SK-N-SH treated with all-trans-retinoic acid at 6 μM for 48 hours (cell line): ENCODE measurements around the gene PSD.

Experiments used
- ATAC-seq: fragments of 200-7000 bp; cut with Tn5 transposase; 3 replicates; pipeline ENCODE4 v1.9.1; 2020; ENCODE audit warnings: mild to moderate bottlenecking, moderate library complexity
- ARNTL ChIP-seq: fragments of 450-650 bp; formaldehyde crosslinking; IDR thresholded peaks from 2 replicates; pipeline ENCODE4 v1.5.0; 2020; ENCODE audit warnings: low read depth, mild to moderate bottlenecking, moderate library complexity, borderline replicate concordance
- BACH2 ChIP-seq: fragments of 250-450 bp; sonication (Bioruptor Pico); IDR thresholded peaks from 2 replicates; pipeline ENCODE4 v1.9.0; 2021; ENCODE audit warnings: mild to moderate bottlenecking, borderline replicate concordance
- CSRNP3 ChIP-seq: fragments of 250-450 bp; sonication (Bioruptor Pico); IDR thresholded peaks from 2 replicates; pipeline ENCODE4 v1.5.1; 2021; ENCODE audit warnings: mild to moderate bottlenecking, moderate library complexity
- ESRRG ChIP-seq: fragments of 250-450 bp; sonication (Bioruptor Pico); IDR thresholded peaks from 2 replicates; pipeline ENCODE4 v1.6.1; 2021; ENCODE audit warnings: mild to moderate bottlenecking
- GLIS3 ChIP-seq: fragments of 250-450 bp; sonication (Bioruptor Pico); IDR thresholded peaks from 2 replicates; pipeline ENCODE4 v1.5.0; 2020; ENCODE audit warnings: mild to moderate bottlenecking, moderate library complexity
- ISL1 ChIP-seq: fragments of 250-450 bp; sonication (Bioruptor Pico); IDR thresholded peaks from 2 replicates; pipeline ENCODE4 v2.1.2; 2022; ENCODE audit warnings: mild to moderate bottlenecking, moderate library complexity
- OSR1 ChIP-seq: fragments of 250-450 bp; sonication (Bioruptor Pico); IDR thresholded peaks from 2 replicates; pipeline ENCODE4 v1.8.0; 2022; ENCODE audit warnings: moderate library complexity, mild to moderate bottlenecking, inconsistent platforms
- RARB ChIP-seq: fragments of 250-450 bp; sonication (Bioruptor Pico); IDR thresholded peaks from 2 replicates; pipeline ENCODE4 v1.8.0; 2021; ENCODE audit warnings: mild to moderate bottlenecking, moderate library complexity
- TCF4 ChIP-seq: fragments of 250-450 bp; sonication (Bioruptor Pico); IDR thresholded peaks from 2 replicates; pipeline ENCODE4 v1.8.0; 2021; ENCODE audit warnings: mild to moderate bottlenecking, moderate library complexity, borderline replicate concordance
- TOX ChIP-seq: fragments of 250-450 bp; sonication (Bioruptor Pico); IDR thresholded peaks from 2 replicates; pipeline ENCODE4 v1.8.0; 2021; ENCODE audit warnings: mild to moderate bottlenecking, moderate library complexity, borderline replicate concordance
- TSHZ2 ChIP-seq: fragments of 250-450 bp; sonication (Bioruptor Pico); IDR thresholded peaks from 2 replicates; pipeline ENCODE4 v1.5.0; 2020; ENCODE audit warnings: mild to moderate bottlenecking, moderate library complexity
- ZC3H10 ChIP-seq: fragments of 250-450 bp; sonication (Bioruptor Pico); IDR thresholded peaks from 2 replicates; pipeline ENCODE4 v1.5.1; 2021; ENCODE audit warnings: mild to moderate bottlenecking, moderate library complexity
- ZFP30 ChIP-seq: fragments of 450-650 bp; formaldehyde crosslinking; IDR thresholded peaks from 2 replicates; pipeline ENCODE4 v1.5.0; 2022; ENCODE audit warnings: mild to moderate bottlenecking, moderate library complexity
- ZNF565 ChIP-seq: fragments of 450-650 bp; formaldehyde crosslinking; conservative IDR thresholded peaks from 2 replicates; pipeline ENCODE4 v1.5.0; 2020; ENCODE audit warnings: low read depth, mild to moderate bottlenecking, moderate library complexity
- ZNF70 ChIP-seq: fragments of 450-650 bp; formaldehyde crosslinking; IDR thresholded peaks from 2 replicates; pipeline ENCODE4 v1.5.0; 2020; ENCODE audit warnings: mild to moderate bottlenecking, moderate library complexity
- TF ChIP-seq, protein P1 (sequence below): fragments of 250-450 bp; sonication (Bioruptor Pico); IDR thresholded peaks from 2 replicates; pipeline ENCODE4 v1.5.1; 2020; ENCODE audit warnings: low read depth, mild to moderate bottlenecking, moderate library complexity
- TF ChIP-seq, protein P2 (sequence below): fragments of 250-450 bp; sonication (Bioruptor Pico); IDR thresholded peaks from 2 replicates; pipeline ENCODE4 v1.8.0; 2020; ENCODE audit warnings: mild to moderate bottlenecking, moderate library complexity, borderline replicate concordance

The PSD gene

GRCh38 chr10:102398172-102399020 is 20.2 kb downstream of the PSD start:
- TF ChIP-seq ZNF70 (CRISPR knock-in tag) (no peak), ZFP30 (no peak), TOX (no peak), RARB (no peak), ISL1 (no peak), CSRNP3 (CRISPR knock-in tag) (no peak), ZC3H10 (no peak), ESRRG (CRISPR knock-in tag) (no peak), BACH2 (CRISPR knock-in tag) (no peak), ZNF565 (no peak), ARNTL (CRISPR knock-in tag) (no peak)
- TF ChIP-seq, protein P1, sequence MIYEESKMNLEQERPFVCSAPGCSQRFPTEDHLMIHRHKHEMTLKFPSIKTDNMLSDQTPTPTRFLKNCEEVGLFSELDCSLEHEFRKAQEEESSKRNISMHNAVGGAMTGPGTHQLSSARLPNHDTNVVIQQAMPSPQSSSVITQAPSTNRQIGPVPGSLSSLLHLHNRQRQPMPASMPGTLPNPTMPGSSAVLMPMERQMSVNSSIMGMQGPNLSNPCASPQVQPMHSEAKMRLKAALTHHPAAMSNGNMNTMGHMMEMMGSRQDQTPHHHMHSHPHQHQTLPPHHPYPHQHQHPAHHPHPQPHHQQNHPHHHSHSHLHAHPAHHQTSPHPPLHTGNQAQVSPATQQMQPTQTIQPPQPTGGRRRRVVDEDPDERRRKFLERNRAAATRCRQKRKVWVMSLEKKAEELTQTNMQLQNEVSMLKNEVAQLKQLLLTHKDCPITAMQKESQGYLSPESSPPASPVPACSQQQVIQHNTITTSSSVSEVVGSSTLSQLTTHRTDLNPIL (CRISPR knock-in tag): no peak
- TF ChIP-seq, protein P2, sequence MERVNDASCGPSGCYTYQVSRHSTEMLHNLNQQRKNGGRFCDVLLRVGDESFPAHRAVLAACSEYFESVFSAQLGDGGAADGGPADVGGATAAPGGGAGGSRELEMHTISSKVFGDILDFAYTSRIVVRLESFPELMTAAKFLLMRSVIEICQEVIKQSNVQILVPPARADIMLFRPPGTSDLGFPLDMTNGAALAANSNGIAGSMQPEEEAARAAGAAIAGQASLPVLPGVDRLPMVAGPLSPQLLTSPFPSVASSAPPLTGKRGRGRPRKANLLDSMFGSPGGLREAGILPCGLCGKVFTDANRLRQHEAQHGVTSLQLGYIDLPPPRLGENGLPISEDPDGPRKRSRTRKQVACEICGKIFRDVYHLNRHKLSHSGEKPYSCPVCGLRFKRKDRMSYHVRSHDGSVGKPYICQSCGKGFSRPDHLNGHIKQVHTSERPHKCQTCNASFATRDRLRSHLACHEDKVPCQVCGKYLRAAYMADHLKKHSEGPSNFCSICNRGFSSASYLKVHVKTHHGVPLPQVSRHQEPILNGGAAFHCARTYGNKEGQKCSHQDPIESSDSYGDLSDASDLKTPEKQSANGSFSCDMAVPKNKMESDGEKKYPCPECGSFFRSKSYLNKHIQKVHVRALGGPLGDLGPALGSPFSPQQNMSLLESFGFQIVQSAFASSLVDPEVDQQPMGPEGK: no peak
- no peak for ATAC-seq

DNA sequence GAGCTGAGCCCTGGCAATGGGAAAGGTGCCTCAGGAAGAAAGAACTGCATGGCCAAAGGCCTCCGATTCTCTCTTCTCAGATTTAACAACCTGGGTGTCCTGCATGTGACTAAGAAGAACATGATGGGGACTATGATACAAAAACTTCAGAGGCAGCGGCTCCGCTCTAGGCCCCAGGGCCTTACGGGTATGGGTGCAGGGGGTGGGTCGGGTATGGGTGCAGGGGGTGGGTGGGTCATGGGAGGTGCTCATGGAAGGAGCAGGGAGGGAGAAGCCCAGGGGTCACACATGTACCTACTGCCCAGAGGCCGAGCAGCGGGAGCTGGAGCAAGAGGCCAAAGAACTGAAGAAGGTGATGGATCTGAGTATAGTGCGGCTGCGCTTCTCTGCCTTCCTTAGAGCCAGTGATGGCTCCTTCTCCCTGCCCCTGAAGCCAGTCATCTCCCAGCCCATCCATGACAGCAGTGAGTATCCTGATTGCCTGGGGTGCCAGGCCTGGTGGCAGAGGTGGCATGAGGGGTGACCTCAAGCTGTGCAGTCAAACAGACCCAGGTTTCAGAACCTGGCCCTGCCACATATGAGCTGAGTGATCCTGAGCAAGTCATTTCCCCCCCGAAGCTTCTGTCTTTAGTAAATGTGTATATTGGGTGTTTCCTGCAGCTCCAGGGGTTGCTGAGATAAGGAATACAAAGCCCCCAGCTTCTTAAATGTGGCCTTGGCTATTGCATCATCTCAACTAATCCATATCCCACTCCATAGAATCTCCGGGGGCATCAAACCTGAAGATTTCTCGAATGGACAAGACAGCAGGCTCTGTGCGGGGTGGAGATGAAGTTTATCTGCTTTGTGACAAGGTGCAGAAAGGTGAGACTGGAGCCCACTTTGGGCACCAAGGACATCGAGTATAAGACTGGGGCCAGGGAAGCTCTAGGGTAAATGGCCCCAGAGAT is 21.1 kb downstream of the PSD start:
- no peak for ATAC-seq
- no peak for TF ChIP-seq ISL1
- TF ChIP-seq TSHZ2 (CRISPR knock-in tag): no peak
- no peak for TF ChIP-seq GLIS3 (CRISPR knock-in tag)
- no peak for TF ChIP-seq ESRRG (CRISPR knock-in tag)
- no peak for TF ChIP-seq CSRNP3 (CRISPR knock-in tag)
- no peak for TF ChIP-seq OSR1
- TF ChIP-seq TCF4 (CRISPR knock-in tag): no peak
- no peak for TF ChIP-seq BACH2 (CRISPR knock-in tag)
- no peak for TF ChIP-seq TOX
- TF ChIP-seq, all 23 proteins: peak for 0

DNA sequence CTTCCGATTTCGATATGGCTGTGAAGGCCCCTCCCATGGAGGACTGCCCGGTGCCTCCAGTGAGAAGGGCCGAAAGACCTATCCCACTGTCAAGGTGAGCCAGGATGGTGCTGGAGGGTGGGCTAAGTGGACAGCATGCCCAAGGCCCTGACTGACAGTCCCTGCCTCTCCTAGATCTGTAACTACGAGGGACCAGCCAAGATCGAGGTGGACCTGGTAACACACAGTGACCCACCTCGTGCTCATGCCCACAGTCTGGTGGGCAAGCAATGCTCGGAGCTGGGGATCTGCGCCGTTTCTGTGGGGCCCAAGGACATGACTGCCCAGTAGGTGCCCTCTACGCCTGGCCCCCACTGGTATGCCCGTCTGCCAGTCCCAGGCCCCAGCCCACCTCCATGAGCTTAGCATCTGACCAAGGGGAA is 21.8 kb downstream of the PSD start:
- ATAC-seq: no peak
- TF ChIP-seq ZNF565 (no peak), ZFP30 (no peak), ARNTL (CRISPR knock-in tag) (no peak), TSHZ2 (CRISPR knock-in tag) (no peak)
